GM19438 (cell line): ENCODE results near the gene MEGF6.

Experiments
- ATAC-seq: cut with Tn5 transposase; IDR thresholded peaks from one replicate; pipeline ENCODE4 v1.9.1; 2021; ENCODE audit warnings: low read depth; ENCODE audit not compliant: unreplicated experiment

The MEGF6 gene

DNA sequence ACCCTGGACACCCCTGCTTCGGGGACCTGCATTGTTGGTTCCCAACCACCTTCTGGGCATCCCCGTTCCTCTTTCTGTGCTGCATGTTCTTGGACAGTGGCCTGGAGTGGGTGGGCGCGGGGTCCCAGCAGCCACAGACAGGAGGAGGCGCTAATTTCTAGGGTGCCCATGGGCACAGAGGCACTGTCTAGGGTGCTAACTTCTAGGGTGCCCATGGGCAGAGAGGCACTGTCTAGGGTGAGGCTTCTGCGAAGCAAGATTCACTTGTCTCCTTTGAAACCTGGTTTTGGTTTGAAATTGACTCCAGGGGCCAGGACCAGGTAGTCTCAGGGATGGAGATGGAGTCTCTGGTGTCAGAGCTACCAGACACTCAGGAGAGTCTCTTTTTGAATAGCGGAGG, 815 bp upstream of the MEGF6 start:
- ATAC-seq = no peak

DNA sequence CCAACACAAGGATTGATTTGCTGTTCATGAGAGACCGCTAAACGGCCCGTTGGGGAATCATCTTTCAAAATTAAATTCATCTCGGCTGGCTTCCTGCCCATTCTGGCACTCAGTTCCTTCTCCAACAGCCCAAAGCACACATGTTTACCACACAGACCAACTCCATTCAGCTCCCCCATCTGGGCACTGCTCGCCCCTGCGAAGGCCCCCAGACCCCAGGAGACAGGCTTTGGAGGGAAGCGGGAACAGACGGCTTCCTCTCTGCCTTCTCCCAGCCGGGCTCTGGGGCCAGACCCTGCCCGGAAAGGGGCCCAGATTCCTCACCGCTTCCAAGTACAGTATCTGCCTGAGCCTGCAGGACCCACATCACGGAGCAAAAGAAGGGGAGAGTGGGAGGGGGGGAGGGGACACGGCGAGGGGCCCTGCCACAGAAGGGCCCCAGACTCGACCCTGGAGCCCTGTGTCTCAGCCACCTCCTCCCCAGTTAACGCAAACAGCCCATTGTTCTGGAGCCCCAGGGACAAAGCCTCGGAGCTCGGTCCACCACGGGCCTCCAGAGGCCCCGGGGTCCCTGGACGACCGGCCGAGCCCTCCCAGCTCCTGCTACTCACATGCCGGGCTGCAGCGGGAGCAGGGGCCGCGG, 660 bp downstream of the MEGF6 start:
- ATAC-seq = no peak

GRCh38 chr1:3609769-3610526, 1.4 kb downstream of the MEGF6 start:
- ATAC-seq = no peak

DNA sequence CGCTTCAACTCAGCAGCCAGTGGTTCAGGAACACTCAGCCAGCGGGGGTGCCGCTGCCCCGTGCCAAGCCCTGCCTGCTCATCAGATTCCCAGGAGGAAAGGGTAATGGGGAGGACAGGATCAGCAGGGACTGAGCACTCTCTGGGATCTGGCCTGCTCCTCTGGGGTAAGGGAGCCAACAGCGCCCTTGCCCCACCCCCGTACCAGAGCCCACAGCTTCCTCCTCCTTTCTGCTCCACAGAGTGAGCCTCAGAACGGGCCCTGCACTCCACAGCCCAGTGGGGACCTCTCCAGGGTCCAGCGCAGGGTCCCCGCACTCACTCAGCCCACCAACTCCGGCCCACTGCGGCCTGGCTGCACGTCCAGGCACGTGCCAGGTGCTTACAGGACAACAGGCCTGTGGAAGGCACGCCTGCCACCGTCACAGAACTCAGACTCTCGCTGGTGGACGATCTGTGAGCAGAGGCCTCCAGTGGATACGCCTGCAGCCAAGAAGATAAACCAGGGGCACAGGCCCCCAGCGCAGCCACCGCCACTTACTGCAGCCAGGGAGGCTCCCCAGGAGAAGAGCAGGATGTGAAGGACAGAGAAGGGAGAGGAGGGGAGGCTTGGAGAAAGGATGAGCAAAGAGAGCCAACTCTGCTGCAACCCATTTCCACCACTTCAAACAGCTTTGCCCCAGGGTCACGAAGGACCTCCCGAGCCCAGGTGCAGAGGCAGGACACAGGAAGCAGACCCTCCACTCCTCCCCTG, 2.1 kb downstream of the MEGF6 start:
- no peak for ATAC-seq

DNA sequence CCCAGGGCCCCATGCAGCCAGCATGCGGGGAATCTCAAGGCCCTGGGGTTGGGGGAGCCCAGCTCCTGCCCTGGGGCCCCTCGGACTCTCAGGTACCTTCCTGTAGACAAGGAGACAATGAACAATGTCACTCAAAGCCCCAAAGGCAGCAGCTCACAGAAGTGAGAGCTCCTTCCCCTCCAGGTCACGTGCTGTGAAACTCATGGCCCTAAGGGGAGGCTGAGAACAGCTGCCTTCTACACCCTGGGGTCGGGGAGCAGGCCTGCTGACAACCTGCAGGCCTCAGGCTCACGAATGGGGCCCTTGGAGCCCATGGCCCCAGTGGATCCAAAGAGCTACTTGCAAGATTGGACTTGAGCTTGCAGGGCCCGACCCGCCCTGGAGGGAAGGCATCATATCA, 3.2 kb downstream of the MEGF6 start:
- no peak for ATAC-seq

- no peak for ATAC-seq
Measured at GRCh38 chr1:3607703-3608065, 3.6 kb downstream of the MEGF6 start.

GRCh38 chr1:3606779-3607702, 4.3 kb downstream of the MEGF6 start:
- no peak for ATAC-seq

- no peak for ATAC-seq
Measured at GRCh38 chr1:3604997-3605823, 6.1 kb downstream of the MEGF6 start.

DNA sequence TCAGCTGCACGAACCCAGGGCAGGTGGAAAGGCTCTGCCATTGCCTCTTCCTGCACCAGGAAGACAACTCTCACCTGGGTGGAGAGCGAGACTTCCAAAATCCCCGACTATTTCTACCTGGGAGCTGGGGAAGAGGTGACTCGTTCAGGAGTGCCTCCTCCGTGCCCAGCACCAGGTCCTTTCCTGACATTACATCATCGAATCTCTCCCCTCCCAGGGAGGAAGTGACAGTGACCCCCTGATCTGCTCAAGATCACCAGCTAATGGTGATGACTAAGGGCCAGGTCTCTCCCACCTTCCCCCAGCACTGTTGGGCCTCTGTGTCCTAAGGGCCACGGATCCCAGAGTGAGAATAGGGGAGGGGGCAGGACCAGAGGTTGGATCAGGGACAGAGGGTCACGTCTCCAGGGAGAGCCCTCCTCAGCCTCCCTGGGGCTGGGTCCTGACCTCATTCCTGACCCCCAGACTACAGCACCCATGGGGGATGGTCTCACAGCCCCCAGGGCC, 6.8 kb downstream of the MEGF6 start:
- no peak for ATAC-seq

- no peak for ATAC-seq
Measured at GRCh38 chr1:3603571-3604467, 7.5 kb downstream of the MEGF6 start.

DNA sequence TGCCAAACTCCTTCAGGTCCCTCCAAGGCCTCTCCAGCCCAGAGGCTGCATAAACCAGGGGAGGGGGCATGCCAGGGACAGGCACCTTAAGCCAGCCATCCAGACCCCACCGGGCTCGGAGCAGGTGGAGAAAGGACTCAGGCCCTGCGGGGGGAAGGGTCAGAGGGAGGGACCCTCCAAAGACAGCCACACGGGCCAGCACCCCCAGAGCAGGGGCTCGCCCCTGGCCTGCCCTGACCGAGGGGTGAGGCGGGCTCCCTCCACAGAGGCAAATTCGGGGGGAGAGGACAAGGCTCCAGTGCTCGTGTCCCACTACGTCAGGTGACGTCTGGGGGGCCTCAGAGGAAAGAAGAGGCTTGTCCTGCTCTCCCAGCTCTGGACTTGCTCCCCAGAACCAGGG, 8.2 kb downstream of the MEGF6 start:
- no peak for ATAC-seq

DNA sequence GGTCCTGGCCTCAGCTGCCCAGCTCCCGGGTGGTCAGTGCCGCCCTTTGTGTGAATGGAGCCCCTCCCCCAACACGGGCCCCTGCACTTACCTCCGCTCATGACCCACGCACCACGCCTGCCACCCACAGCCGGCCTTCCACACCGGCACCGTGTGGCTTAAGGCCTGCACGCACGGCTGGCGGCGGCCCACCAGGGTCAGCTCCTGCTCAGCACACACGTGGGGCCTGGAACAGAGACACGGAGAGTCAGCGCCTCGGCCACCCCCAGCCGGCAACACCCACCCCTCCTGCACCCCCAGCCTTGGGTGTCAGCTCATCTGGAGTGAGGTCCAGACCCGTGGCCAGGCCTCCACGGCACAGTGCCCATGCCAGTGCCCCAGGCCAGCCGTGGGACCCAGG, 8.9 kb downstream of the MEGF6 start:
- ATAC-seq = no peak

DNA sequence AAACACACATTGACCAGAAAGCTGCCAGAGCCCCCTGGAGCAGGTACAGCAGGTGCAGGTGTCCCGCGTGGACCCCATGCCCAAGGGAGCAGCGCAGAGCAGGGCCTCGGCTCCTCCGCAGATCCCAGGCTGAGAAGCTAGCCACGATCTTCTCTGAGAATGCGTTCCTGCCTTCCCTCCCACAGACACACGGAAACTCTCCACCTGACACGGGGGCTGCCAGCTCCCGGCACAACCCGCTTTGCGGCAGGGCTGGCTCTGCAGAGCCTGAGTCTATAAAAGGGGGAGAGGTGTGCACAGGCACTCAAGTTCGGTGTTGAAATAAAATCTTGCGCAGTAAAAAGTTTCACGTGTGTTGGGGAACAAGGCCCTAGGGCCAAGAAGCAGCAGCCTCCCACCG, 9.6 kb downstream of the MEGF6 start:
- no peak for ATAC-seq

GRCh38 chr1:3600354-3600753, 11.0 kb downstream of the MEGF6 start:
- no peak for ATAC-seq

GRCh38 chr1:3599816-3600215, 11.5 kb downstream of the MEGF6 start:
- ATAC-seq = no peak

DNA sequence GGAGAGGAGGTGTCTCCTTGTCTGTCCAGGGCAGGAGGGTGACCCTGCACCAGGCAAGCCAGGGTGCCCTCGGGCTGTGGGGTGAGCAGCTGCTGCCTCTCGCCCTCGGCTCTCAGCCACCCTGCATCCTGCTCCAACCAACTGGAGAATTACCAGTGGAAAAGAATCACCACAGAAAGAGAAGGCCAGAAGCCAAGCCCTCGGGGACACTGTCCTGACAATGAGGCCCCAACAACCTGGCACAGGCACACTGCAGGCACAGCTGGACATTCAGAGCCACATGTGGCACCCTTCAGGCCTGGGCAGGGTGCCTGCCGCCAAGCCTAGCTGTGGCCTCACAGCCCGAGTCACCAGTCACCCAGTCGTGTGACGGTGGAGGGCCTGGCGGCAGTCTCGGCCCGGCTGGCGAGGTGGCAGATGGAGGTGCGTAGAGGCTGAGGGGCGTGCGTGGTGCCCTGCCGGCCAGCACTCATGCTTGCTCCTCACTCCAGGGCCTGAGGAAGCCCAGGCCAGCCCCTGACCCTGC, 12.0 kb downstream of the MEGF6 start:
- ATAC-seq = no peak

- no peak for ATAC-seq
Measured at GRCh38 chr1:3598522-3599285, 12.6 kb downstream of the MEGF6 start.

- ATAC-seq = no peak
Measured at GRCh38 chr1:3598051-3598491, 13.2 kb downstream of the MEGF6 start.
